Loucy (cell line): ENCODE data around the gene NOTCH2.

Experiments used
- EZH2phosphoT487 ChIP-seq: fragments of 200-600 bp; IDR thresholded peaks from 2 replicates; pipeline ENCODE4 v1.6.1; 2018; ENCODE audit warnings: antibody characterized with exemption, mild to moderate bottlenecking, moderate library complexity, borderline replicate concordance
- TF ChIP-seq, protein P1 (sequence below): fragments of 200-600 bp; sonication (generic); conservative IDR thresholded peaks from 2 replicates; pipeline ENCODE4 v1.5.1; 2014; ENCODE audit warnings: mild to moderate bottlenecking, antibody characterized with exemption, low read length

DNA sequence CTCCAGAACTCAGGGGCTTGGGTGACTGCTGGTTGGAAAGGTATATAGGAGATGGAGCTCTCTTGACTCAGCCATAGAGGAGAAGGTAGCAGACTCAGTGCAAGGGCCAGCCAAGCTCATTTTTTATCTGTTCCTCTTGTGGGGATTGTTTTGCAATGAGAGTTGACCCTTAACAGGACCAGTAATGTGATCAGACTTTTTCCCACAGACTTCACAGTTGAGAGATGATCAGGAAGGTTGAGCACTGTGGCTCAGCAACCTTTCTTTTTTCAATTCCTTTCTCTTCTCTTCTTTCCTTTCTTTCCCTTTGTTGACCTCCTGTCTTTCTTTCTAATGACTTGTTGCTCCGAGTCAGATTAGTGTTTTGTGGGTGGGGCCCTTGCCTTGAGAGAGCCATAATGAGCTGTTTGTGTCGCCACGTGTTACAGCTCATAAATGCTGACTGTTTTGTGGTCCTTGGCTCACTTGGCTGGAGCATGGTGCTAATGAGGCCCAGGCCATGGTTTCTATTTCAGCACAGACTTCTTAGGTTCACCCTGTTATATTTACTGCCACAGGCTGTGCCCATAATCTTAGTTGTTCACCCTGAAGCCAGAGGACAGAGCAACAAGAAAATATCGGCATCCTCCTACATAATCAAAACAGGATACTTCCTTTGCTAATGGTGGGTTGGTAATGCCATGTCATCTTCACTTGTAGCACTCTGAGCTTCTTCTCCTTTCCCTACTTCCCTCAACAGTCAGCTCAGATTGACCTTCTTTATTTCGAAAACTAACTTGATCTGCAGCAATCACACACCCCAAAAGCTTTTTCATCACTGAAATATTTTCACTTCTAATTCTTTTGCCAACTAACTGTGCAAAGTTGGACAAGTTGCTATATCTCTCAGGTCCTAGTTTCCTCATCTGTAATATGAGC, 187.1 kb downstream of the NOTCH2 start:
- TF ChIP-seq, protein P1, sequence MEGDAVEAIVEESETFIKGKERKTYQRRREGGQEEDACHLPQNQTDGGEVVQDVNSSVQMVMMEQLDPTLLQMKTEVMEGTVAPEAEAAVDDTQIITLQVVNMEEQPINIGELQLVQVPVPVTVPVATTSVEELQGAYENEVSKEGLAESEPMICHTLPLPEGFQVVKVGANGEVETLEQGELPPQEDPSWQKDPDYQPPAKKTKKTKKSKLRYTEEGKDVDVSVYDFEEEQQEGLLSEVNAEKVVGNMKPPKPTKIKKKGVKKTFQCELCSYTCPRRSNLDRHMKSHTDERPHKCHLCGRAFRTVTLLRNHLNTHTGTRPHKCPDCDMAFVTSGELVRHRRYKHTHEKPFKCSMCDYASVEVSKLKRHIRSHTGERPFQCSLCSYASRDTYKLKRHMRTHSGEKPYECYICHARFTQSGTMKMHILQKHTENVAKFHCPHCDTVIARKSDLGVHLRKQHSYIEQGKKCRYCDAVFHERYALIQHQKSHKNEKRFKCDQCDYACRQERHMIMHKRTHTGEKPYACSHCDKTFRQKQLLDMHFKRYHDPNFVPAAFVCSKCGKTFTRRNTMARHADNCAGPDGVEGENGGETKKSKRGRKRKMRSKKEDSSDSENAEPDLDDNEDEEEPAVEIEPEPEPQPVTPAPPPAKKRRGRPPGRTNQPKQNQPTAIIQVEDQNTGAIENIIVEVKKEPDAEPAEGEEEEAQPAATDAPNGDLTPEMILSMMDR, result no peak
- TF ChIP-seq EZH2phosphoT487, result no peak
